ENCODE measurements around the gene IL5.
"Not testable (repeated sequence)": the region's sequence is repeated elsewhere in the genome, so short reads cannot be mapped to it uniquely, and the experiment has no call there.

Gene IL5

DNA sequence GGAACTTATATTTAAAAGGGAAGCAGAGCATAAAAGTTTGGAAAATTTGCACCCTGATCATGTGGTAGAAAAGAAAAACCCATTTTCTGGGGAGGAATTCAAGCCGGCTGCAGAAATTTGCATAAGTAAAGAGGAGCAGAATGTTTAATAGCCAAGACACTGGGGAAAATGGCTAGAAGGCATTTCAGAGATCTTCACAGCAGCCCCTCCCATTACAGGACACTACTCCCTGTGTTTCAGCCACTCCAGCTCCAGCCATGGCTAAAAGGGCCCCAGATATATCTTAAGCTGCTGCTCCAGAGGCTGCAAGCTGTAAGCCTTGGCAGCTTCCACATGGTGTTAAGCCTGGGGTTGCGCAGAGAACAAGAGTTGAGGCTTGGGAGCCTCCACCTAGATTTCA is 21.2 kb upstream of the IL5 start:
- H2BK5ac ChIP-seq (ENCODE audit: low read depth, low read length, poor library complexity, severe bottlenecking); H2BK120ac ChIP-seq (ENCODE audit: low read depth, low read length); H3K4ac ChIP-seq (ENCODE audit: low read depth in 1 of 2, low read length in 2 of 2); H4K8ac ChIP-seq (ENCODE audit: low read length); H3K9ac ChIP-seq (ENCODE audit: low read length); H3K4me1 ChIP-seq (ENCODE audit: control insufficient read depth, insufficient read depth, low read depth, low read length); H3K27ac ChIP-seq (ENCODE audit: low read length, poor library complexity, severe bottlenecking); H2AFZ ChIP-seq (ENCODE audit: low read depth, low read length); H3K9me3 ChIP-seq (ENCODE audit: control insufficient read depth, low read length); H2BK15ac ChIP-seq (ENCODE audit: low read depth, poor library complexity, severe bottlenecking); H3K23ac ChIP-seq (ENCODE audit: low read length in 2 of 2); H3K18ac ChIP-seq (ENCODE audit: low read depth in 1 of 2, low read length in 2 of 2); H3K27me3 ChIP-seq (ENCODE audit: control insufficient read depth in 1 of 2, insufficient read depth in 1 of 2, low read length in 2 of 2); DNase-seq; H2BK12ac ChIP-seq (ENCODE audit: low read length in 2 of 2); H3K4me3 ChIP-seq (ENCODE audit: insufficient read depth in 1 of 2, low read depth in 1 of 2, low read length in 2 of 2); H3K4me2 ChIP-seq (ENCODE audit: low read length, poor library complexity, severe bottlenecking); H2AK5ac ChIP-seq (ENCODE audit: low read length, severe bottlenecking); H4K91ac ChIP-seq (ENCODE audit: low read length); H3K14ac ChIP-seq (ENCODE audit: low read length in 2 of 2): not testable (repeated sequence)
- Histone ChIP-seq H3K79me1 (replicated peaks; ENCODE audit: low read length, poor library complexity, severe bottlenecking) (peaks cover 38% of the 10 kb centered on the region), H3K36me3 (ENCODE audit: control insufficient read depth in 1 of 2, insufficient read depth in 2 of 2, low read depth in 1 of 2, low read length in 2 of 2) (peaks cover 11 to 90% of the 10 kb centered on the region in 2 experiments)
- 96% methylated on average over 2 of the region's 2 CpGs for WGBS

DNA sequence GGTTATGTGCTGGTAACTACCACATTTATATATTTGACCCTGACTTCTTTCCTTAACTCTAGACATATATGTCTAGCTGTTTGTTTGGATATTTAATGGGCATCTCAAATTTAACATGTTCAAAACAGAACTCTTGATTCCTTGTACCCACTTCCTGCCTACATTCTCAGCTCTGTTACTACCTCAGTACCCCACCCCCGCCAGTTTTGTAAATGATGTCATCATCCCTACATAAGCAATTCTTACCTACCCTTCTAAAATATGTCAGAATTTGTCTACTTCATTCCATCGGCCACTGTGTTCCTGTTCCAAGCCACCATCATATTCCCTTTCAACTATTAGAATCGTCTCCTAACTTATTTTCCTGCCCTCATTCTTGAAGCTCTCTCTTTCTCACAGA is 18.3 kb upstream of the IL5 start:
- Histone ChIP-seq H3K9me3 (ENCODE audit: control insufficient read depth, low read length) (no peaks in the 10 kb centered on the region), H2BK120ac (ENCODE audit: low read depth, low read length) (no peak overlapping the region), H3K4ac (ENCODE audit: low read depth in 1 of 2, low read length in 2 of 2) (no peak overlapping the region), H3K27me3 (ENCODE audit: control insufficient read depth in 1 of 2, insufficient read depth in 1 of 2, low read length in 2 of 2) (no peaks in the 10 kb centered on the region), H3K4me1 (ENCODE audit: control insufficient read depth, insufficient read depth, low read depth, low read length) (peaks cover 6% of the 10 kb centered on the region), H2AFZ (ENCODE audit: low read depth, low read length) (no peak overlapping the region), H3K4me3 (ENCODE audit: insufficient read depth in 1 of 2, low read depth in 1 of 2, low read length in 2 of 2) (no peak overlapping the region), H3K4me2 (ENCODE audit: low read length, poor library complexity, severe bottlenecking) (no peak overlapping the region), H2AK5ac (ENCODE audit: low read length, severe bottlenecking) (no peak overlapping the region), H3K36me3 (ENCODE audit: control insufficient read depth in 1 of 2, insufficient read depth in 2 of 2, low read depth in 1 of 2, low read length in 2 of 2) (peaks cover 11 to 73% of the 10 kb centered on the region in 2 experiments), H4K91ac (ENCODE audit: low read length) (no peak overlapping the region), H2BK12ac (ENCODE audit: low read length in 2 of 2) (no peak overlapping the region), H2BK5ac (ENCODE audit: low read depth, low read length, poor library complexity, severe bottlenecking) (no peak overlapping the region), H4K8ac (ENCODE audit: low read length) (no peak overlapping the region), H3K9ac (ENCODE audit: low read length) (no peak overlapping the region), H2BK15ac (ENCODE audit: low read depth, poor library complexity, severe bottlenecking) (no peak overlapping the region), H3K18ac (ENCODE audit: low read depth in 1 of 2, low read length in 2 of 2) (no peak overlapping the region), H3K79me1 (replicated peaks; ENCODE audit: low read length, poor library complexity, severe bottlenecking) (peaks cover 35% of the 10 kb centered on the region), H3K14ac (ENCODE audit: low read length in 2 of 2) (no peak overlapping the region), H3K23ac (ENCODE audit: low read length in 2 of 2) (no peak overlapping the region), H3K27ac (ENCODE audit: low read length, poor library complexity, severe bottlenecking) (no peak overlapping the region)
- no peak for DNase-seq
- WGBS = 90% methylated on average over 2 of the region's 3 CpGs

DNA sequence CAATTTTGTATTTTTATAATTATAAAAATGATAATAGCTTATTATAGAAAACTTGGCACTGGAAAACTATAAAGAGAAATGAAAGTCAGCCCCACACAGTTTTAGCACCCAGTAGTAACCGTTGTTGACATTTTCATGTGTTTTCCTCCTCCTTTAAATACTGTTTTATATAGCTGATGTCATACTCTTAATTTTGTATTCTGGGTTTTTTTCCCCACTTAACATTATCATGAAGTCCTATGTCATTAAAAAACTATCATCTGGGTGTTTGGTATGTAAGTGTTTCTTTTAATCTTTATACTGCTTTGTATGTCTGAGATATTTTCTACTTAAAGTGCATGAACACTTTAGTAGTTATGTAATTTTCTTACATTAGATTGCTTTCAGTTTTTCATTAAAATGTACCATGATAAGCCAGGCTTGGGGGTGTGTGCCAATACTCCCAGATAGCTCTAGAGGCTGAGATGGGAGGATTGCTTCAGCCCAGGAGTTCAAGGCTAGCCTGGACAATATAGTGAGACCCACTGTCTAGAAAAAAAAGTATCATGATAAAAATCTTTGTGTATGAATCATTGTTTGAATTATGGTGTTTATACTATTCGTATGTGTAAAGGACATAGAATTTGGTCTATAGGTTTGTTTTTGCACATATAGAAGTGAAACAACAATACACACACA is 16.2 kb upstream of the IL5 start:
- H3K14ac ChIP-seq (ENCODE audit: low read length in 2 of 2) = no peak overlapping the region
- no peaks in the 10 kb centered on the region for H3K9me3 ChIP-seq (ENCODE audit: control insufficient read depth, low read length)
- DNase-seq = no peak
- no peak overlapping the region for H2BK5ac ChIP-seq (ENCODE audit: low read depth, low read length, poor library complexity, severe bottlenecking)
- no peak overlapping the region for H3K27ac ChIP-seq (ENCODE audit: low read length, poor library complexity, severe bottlenecking)
- H2BK15ac ChIP-seq (ENCODE audit: low read depth, poor library complexity, severe bottlenecking) = no peak overlapping the region
- no peak overlapping the region for H4K91ac ChIP-seq (ENCODE audit: low read length)
- no peaks in the 10 kb centered on the region for H3K27me3 ChIP-seq (ENCODE audit: control insufficient read depth in 1 of 2, insufficient read depth in 1 of 2, low read length in 2 of 2)
- no peak overlapping the region for H2BK120ac ChIP-seq (ENCODE audit: low read depth, low read length)
- peaks cover 7% of the 10 kb centered on the region for H3K4me1 ChIP-seq (ENCODE audit: control insufficient read depth, insufficient read depth, low read depth, low read length)
- H2AFZ ChIP-seq (ENCODE audit: low read depth, low read length) = no peak overlapping the region
- H3K4me2 ChIP-seq (ENCODE audit: low read length, poor library complexity, severe bottlenecking) = no peak overlapping the region
- no peak overlapping the region for H3K4ac ChIP-seq (ENCODE audit: low read depth in 1 of 2, low read length in 2 of 2)
- peaks cover 21% of the 10 kb centered on the region for H3K79me1 ChIP-seq (replicated peaks; ENCODE audit: low read length, poor library complexity, severe bottlenecking)
- no peak overlapping the region for H2AK5ac ChIP-seq (ENCODE audit: low read length, severe bottlenecking)
- no peak overlapping the region for H2BK12ac ChIP-seq (ENCODE audit: low read length in 2 of 2)
- H4K8ac ChIP-seq (ENCODE audit: low read length) = no peak overlapping the region
- peak overlapping the region; percentile 95 for H3K9ac ChIP-seq (ENCODE audit: low read length)
- H3K4me3 ChIP-seq (ENCODE audit: insufficient read depth in 1 of 2, low read depth in 1 of 2, low read length in 2 of 2) = no peak overlapping the region
- WGBS = no CpG with 5 or more reads among the region's 2 CpGs
- H3K23ac ChIP-seq (ENCODE audit: low read length in 2 of 2) = no peak overlapping the region
- H3K18ac ChIP-seq (ENCODE audit: low read depth in 1 of 2, low read length in 2 of 2) = no peak overlapping the region
- peaks cover 3 to 53% of the 10 kb centered on the region in 2 experiments for H3K36me3 ChIP-seq (ENCODE audit: control insufficient read depth in 1 of 2, insufficient read depth in 2 of 2, low read depth in 1 of 2, low read length in 2 of 2)

DNA sequence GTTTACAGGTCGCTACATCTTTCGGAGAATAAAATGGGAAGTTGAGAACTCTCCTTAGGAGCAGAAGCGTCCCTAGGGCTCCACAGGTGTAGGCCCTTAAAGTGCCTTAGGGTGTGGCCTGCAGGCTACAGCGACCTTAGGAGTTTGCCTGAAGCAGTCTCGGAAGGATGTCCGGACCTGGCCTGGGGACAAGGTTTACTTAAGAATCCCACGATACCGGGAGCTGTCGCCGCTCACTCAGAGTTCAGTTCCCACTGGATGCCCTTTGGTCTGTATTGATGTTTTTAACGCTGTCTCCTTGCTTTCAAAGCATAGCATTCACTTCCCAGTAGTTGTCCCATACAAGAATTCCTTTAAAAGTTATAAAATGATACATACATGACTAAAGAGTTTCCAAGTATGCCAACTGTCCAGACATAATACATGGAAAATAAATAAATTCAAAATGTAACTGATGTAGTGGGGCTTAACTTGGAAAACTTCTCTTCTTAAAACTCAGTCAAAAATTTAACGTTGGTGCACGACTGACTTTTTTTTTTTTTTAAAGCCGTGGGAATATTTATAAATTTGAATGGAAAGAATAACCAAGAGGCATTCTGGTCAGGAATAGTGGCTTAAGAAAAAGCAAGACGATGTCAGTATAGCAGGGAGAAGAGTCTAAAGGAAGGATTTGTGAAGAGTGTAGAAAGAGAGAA is 14.3 kb upstream of the IL5 start:
- Histone ChIP-seq H3K27me3 (ENCODE audit: control insufficient read depth in 1 of 2, insufficient read depth in 1 of 2, low read length in 2 of 2) (no peaks in the 10 kb centered on the region), H2BK5ac (ENCODE audit: low read depth, low read length, poor library complexity, severe bottlenecking) (peak overlapping the region; percentile 48), H3K9me3 (ENCODE audit: control insufficient read depth, low read length) (no peaks in the 10 kb centered on the region), H2BK120ac (ENCODE audit: low read depth, low read length) (peak overlapping the region; percentile 65), H2BK12ac (ENCODE audit: low read length in 2 of 2) (peak overlapping the region in 1 of 2 experiments; percentile 52), H2AK5ac (ENCODE audit: low read length, severe bottlenecking) (no peak overlapping the region), H2AFZ (ENCODE audit: low read depth, low read length) (peak overlapping the region; percentile 39), H4K91ac (ENCODE audit: low read length) (no peak overlapping the region), H3K27ac (ENCODE audit: low read length, poor library complexity, severe bottlenecking) (peak overlapping the region; percentile 76), H2BK15ac (ENCODE audit: low read depth, poor library complexity, severe bottlenecking) (no peak overlapping the region), H3K14ac (ENCODE audit: low read length in 2 of 2) (peak overlapping the region in 1 of 2 experiments; percentile 91), H3K4me3 (ENCODE audit: insufficient read depth in 1 of 2, low read depth in 1 of 2, low read length in 2 of 2) (peak overlapping the region; percentile 67 to 99), H3K23ac (ENCODE audit: low read length in 2 of 2) (peak overlapping the region in 1 of 2 experiments; percentile 99), H3K36me3 (ENCODE audit: control insufficient read depth in 1 of 2, insufficient read depth in 2 of 2, low read depth in 1 of 2, low read length in 2 of 2) (peaks cover 2 to 34% of the 10 kb centered on the region in 2 experiments), H3K4me1 (ENCODE audit: control insufficient read depth, insufficient read depth, low read depth, low read length) (peaks cover 7% of the 10 kb centered on the region), H3K4me2 (ENCODE audit: low read length, poor library complexity, severe bottlenecking) (peak overlapping the region; percentile 77), H3K9ac (ENCODE audit: low read length) (peak overlapping the region; percentile 95), H4K8ac (ENCODE audit: low read length) (peak overlapping the region; percentile 98), H3K18ac (ENCODE audit: low read depth in 1 of 2, low read length in 2 of 2) (peak overlapping the region in 1 of 2 experiments; percentile 99), H3K4ac (ENCODE audit: low read depth in 1 of 2, low read length in 2 of 2) (peak overlapping the region; percentile 52 to 97), H3K79me1 (replicated peaks; ENCODE audit: low read length, poor library complexity, severe bottlenecking) (peaks cover 14% of the 10 kb centered on the region)
- peak; percentile 44 for DNase-seq
- 20% methylated on average over 14 of the region's 15 CpGs for WGBS

Data from mesenchymal stem cell (in vitro differentiated cells and primary cell).